Central memory CD4-positive, alpha-beta T cell (primary cell): Measurements from ENCODE around the gene RFC2.

Experiments
- DNase-seq: peaks from one replicate; pipeline ENCODE4 v3.0.0; 2022

RFC2 gene

DNA sequence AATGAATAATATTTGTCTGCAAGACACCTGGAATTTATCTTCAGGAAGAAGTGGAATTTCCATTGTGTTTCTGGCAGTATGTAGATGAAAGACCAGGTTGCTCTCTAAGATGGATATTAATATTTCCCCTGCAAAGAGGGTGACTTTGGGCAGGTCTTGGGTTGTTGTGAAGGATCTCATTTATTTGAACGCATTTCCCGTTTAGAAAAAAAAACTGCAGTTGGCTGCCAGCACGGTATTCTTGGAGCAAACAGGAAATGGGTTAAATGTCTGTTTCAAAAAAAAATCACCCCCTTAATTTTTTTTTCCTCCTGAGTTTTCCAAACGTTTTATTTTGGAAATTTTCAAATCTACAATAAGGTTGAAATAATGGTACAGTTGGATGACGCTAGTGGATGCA is 68.6 kb downstream of the RFC2 start:
- no peak for DNase-seq

GRCh38 chr7:74185016-74185415 is 69.2 kb downstream of the RFC2 start:
- no peak for DNase-seq

DNA sequence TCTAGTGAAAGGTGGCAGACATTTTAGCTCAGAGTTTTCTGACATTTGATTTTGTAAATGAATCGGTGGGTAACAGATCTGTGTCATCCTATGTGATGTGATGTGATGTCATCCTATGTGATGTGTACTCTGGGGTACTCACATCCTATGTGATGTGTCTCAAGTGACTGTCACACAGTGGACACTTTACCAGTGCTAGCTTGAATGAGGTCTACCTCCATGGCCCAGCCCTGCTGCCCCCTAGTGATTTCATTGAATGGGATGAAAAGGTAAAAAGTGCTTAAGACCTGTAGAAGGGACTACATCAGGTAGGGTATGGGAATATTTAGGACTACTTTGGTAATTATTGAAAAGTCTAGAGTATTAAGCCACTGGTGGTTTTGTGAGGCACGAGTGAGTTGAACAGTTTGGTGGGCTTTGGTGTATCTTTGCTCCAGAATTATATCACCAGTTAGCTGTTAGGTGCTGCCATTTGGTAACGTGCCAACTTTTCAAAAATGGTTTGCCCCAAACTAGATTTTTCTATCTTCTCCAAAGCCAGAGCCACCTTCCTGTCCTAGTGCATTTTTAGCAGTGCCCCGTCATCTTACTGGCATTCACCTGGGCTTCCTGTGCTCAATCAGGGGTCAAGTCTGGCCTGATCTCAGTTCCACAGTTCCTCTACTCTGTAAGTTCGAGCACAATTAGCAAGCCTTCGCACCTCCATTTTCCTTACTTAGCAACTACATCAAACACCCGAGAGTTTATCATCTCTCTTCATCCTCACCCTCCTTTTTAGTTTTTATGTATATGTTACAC is 70.3 kb downstream of the RFC2 start:
- DNase-seq: no peak

DNA sequence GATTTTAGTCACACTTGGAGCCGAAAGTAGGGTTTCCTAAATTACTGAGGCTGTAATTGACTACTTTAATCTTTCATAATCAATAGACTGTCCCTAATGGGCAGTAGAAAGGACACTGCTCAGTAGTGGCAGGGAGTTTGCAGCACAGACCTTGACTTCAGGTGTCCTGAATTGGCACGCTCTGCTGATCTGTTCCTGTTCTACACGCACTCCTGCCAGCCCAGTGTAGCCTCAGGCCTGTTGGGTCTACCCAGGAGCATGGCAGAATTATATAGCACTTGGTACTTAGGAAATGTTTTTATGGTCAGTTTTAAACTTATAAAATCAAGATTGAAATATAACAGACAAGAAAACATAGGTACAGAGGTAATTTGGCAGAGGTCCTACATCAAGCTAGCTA is 71.1 kb downstream of the RFC2 start:
- DNase-seq: no peak

- no peak for DNase-seq
Measured at GRCh38 chr7:74182453-74183090, 71.6 kb downstream of the RFC2 start.

GRCh38 chr7:74181821-74182220 is 72.4 kb downstream of the RFC2 start:
- no peak for DNase-seq
